Measurements from ENCODE around the gene ASXL1.

ASXL1 gene

GRCh38 chr20:32411955-32412706, 54.0 kb downstream of the ASXL1 start:
- no peak for DNase-seq

GRCh38 chr20:32415494-32415893, 57.4 kb downstream of the ASXL1 start:
- DNase-seq = no peak

- DNase-seq = no peak
These were observed 58.1 kb downstream of the ASXL1 start for GRCh38 chr20:32416206-32416605.

GRCh38 chr20:32418376-32418775, 60.2 kb downstream of the ASXL1 start:
- DNase-seq = no peak

- DNase-seq = no peak
These were observed 63.2 kb downstream of the ASXL1 start for GRCh38 chr20:32421290-32421689.

GRCh38 chr20:32427996-32428395, 69.9 kb downstream of the ASXL1 start:
- no peak for DNase-seq

GRCh38 chr20:32429343-32429742, 71.2 kb downstream of the ASXL1 start:
- DNase-seq = no peak

GRCh38 chr20:32429745-32430360, 71.7 kb downstream of the ASXL1 start:
- no peak for DNase-seq

- no peak for DNase-seq
These were observed 73.3 kb downstream of the ASXL1 start for GRCh38 chr20:32431457-32431856.

GRCh38 chr20:32432277-32432676, 74.1 kb downstream of the ASXL1 start:
- no peak for DNase-seq

- DNase-seq = no peak
These were observed 75.3 kb downstream of the ASXL1 start for GRCh38 chr20:32433311-32434021.

- DNase-seq = no peak
These were observed 76.3 kb downstream of the ASXL1 start for GRCh38 chr20:32434434-32434833.

GRCh38 chr20:32435449-32436107, 77.4 kb downstream of the ASXL1 start:
- no peak for DNase-seq

GRCh38 chr20:32436142-32436861, 78.2 kb downstream of the ASXL1 start:
- no peak for DNase-seq

- DNase-seq = no peak
These were observed 78.8 kb downstream of the ASXL1 start for GRCh38 chr20:32436968-32437367.

- DNase-seq = peak; percentile 46
These were observed 79.4 kb downstream of the ASXL1 start for GRCh38 chr20:32437391-32438074.

- DNase-seq = no peak
These were observed 80.3 kb downstream of the ASXL1 start for GRCh38 chr20:32438331-32438858.

GRCh38 chr20:32439132-32439829, 81.2 kb downstream of the ASXL1 start:
- DNase-seq = peak; percentile 63

GRCh38 chr20:32440069-32440757, 82.1 kb downstream of the ASXL1 start:
- DNase-seq = no peak

GRCh38 chr20:32440758-32441078, 82.6 kb downstream of the ASXL1 start:
- no peak for DNase-seq

- DNase-seq = no peak
These were observed 83.5 kb downstream of the ASXL1 start for GRCh38 chr20:32441638-32442037.

All from activated CD4-positive, alpha-beta T cell treated with anti-CD3 and anti-CD28 coated beads for 48 hours (primary cell).